K562 (cell line): ENCODE measurements around the gene GNAI2. TPM values are rescaled to one million over a fixed set of nuclear protein-coding genes. Genes with fewer than 3 reads are reported as not detected.

ENCODE experiments used
- ATAC-seq: fragments of 200-7000 bp; cut with Tn5 transposase; 3 replicates; pipeline ENCODE4 v1.9.1; 2020; ENCODE audit warnings: moderate library complexity
- BruUV-seq: library from RNA; stranded (reverse); fragments of 400-500 nt; replicated peaks from 2 replicates; lab custom pipeline; 2021; lab: Mats Ljungman, UMichigan
- CTCF ChIA-PET: fragments of 300-600 bp; formaldehyde crosslinking; extraction: SDS; loops from one replicate; lab custom pipeline; 2021; ENCODE audit warnings: low intra/inter-chr PET ratio; lab: Yijun Ruan, JAX
- POLR2A ChIA-PET: fragments of 300-600, 350-650 bp; sonication (Branson Sonifier 250); formaldehyde crosslinking; extraction: SDS; loops from one replicate; lab custom pipeline; 2021; ENCODE audit warnings: antibody characterized with exemption, inconsistent platforms; lab: Yijun Ruan, JAX
- DNase-seq, 4 experiments: peaks; one replicate each; pipeline versions ENCODE4 v3.0.0 to v3.0.0-alpha.2; 2011 to 2018; ENCODE audit warnings: low spot score in 3 of 4, mixed read lengths in 3 of 4; ENCODE audit errors: extremely low read depth in 1 of 4
- FAIRE-seq: peaks from 2 replicates; lab custom pipeline; 2011; peaks lifted over from hg19 to GRCh38; lab: Jason Lieb, UNC
- H2AFZ ChIP-seq: 2 replicates; pipeline ENCODE4 v1.6.0; 2011; ENCODE audit warnings: low read depth, low read length, control low read depth, inconsistent platforms
- H3K27ac ChIP-seq: fragments of 200-600 bp; 3 replicates; pipeline ENCODE4 v1.8.0; 2011; ENCODE audit warnings: low read depth, mild to moderate bottlenecking, control low read depth, inconsistent platforms, low read length, moderate library complexity, mixed read lengths; ENCODE audit errors: extremely low read depth
- H3K27me3 ChIP-seq, 2 experiments: fragments of 300-600 bp in 1 of 2; 2 replicates in 1 of 2; 3 replicates in 1 of 2; pipeline versions ENCODE4 v1.6.0 to v1.8.0; 2011; ENCODE audit warnings: inconsistent platforms in 2 of 2, low read length in 2 of 2, mild to moderate bottlenecking in 1 of 2, mixed read lengths in 1 of 2, moderate library complexity in 1 of 2; ENCODE audit not compliant: control insufficient read depth in 2 of 2, insufficient read depth in 2 of 2
- H3K36me3 ChIP-seq: fragments of 300-600 bp; 3 replicates; pipeline ENCODE4 v1.8.0; 2011; ENCODE audit warnings: mild to moderate bottlenecking, low read length, inconsistent platforms; ENCODE audit not compliant: control insufficient read depth, insufficient read depth
- H3K4me1 ChIP-seq, 2 experiments: fragments of 200-600 bp in 1 of 2; replicated peaks in 1 of 2; 2 replicates in 1 of 2; 3 replicates in 1 of 2; pipeline versions ENCODE4 v1.5.1 to v1.8.0; 2011; ENCODE audit warnings: inconsistent platforms in 2 of 2, low read length in 2 of 2, mild to moderate bottlenecking in 1 of 2, mixed read lengths in 1 of 2, moderate library complexity in 1 of 2; ENCODE audit not compliant: control insufficient read depth in 2 of 2, insufficient read depth in 2 of 2
- H3K4me2 ChIP-seq: 2 replicates; pipeline ENCODE4 v1.6.1; 2011; ENCODE audit warnings: low read length, control low read depth, inconsistent platforms, mixed read lengths; ENCODE audit not compliant: insufficient read depth
- H3K4me3 ChIP-seq: fragments of 200-600 bp; sonication (generic), shearing (Covaris generic); 2 replicates; pipeline ENCODE4 v1.5.1; 2016; ENCODE audit warnings: control low read depth, inconsistent platforms
- H3K79me2 ChIP-seq: fragments of 200-600 bp; 3 replicates; pipeline ENCODE4 v1.8.0; 2011; ENCODE audit warnings: low read length, inconsistent platforms; ENCODE audit not compliant: control insufficient read depth, insufficient read depth
- H3K9ac ChIP-seq, 2 experiments: 2 replicates each; pipeline versions ENCODE4 v1.6.0 to v1.6.1; 2011; ENCODE audit warnings: low read depth in 2 of 2, low read length in 2 of 2, control low read depth in 1 of 2, inconsistent platforms in 1 of 2, mild to moderate bottlenecking in 1 of 2, mixed read lengths in 1 of 2; ENCODE audit not compliant: insufficient read depth in 1 of 2
- H3K9me1 ChIP-seq: one replicate; pipeline ENCODE4 v1.6.0; 2011; ENCODE audit warnings: inconsistent platforms, mild to moderate bottlenecking, low read length, moderate library complexity; ENCODE audit not compliant: control insufficient read depth, insufficient read depth
- H3K9me3 ChIP-seq: replicated peaks from 2 replicates; pipeline ENCODE4 v1.5.1; 2011; ENCODE audit warnings: low read depth, low read length, inconsistent platforms; ENCODE audit not compliant: control insufficient read depth, insufficient read depth
- H4K20me1 ChIP-seq: replicated peaks from 2 replicates; pipeline ENCODE4 v1.6.1; 2011; ENCODE audit warnings: low read length, inconsistent platforms, mixed read lengths; ENCODE audit not compliant: control insufficient read depth, insufficient read depth
- DNMT1 ChIP-seq: fragments of 450-650 bp; IDR thresholded peaks from 2 replicates; pipeline ENCODE4 v1.6.1; 2016; ENCODE audit warnings: antibody characterized with exemption, mild to moderate bottlenecking
- SREBF2 ChIP-seq: sonication (generic); formaldehyde crosslinking; IDR thresholded peaks from 2 replicates; pipeline ENCODE4 v1.4.0; 2020; ENCODE audit warnings: mild to moderate bottlenecking, missing genetic modification reagents
- TEAD1 ChIP-seq, 2 experiments: fragments of 450-650 bp in 1 of 2; sonication (generic) in 1 of 2; formaldehyde crosslinking; IDR thresholded peaks; 2 replicates each; pipeline versions ENCODE4 v1.4.0 to v1.8.0; 2020 to 2022; ENCODE audit warnings: mild to moderate bottlenecking in 2 of 2, missing genetic modification reagents in 1 of 2
- ZFP30 ChIP-seq: fragments of 250-450 bp; sonication (Bioruptor Pico); IDR thresholded peaks from 2 replicates; pipeline ENCODE4 v1.8.0; 2022; ENCODE audit warnings: moderate library complexity, mild to moderate bottlenecking, inconsistent platforms, borderline replicate concordance
- ZFX ChIP-seq: sonication (generic); formaldehyde crosslinking; IDR thresholded peaks from 2 replicates; pipeline ENCODE4 v1.8.0; 2022; ENCODE audit warnings: mild to moderate bottlenecking, missing genetic modification reagents, moderate library complexity
- WGBS: fragments of 100-300 bp; shearing (Covaris generic); methylation state at CpG from one replicate; pipeline ENCODE4 v1.1.6; 2016; ENCODE audit warnings: low coverage, mixed read lengths; ENCODE audit not compliant: insufficient coverage; ENCODE audit errors: missing lambda C conversion rate; 5-methylcytosine and 5-hydroxymethylcytosine counted together
- in situ Hi-C: fragments of 300-500 bp; cut with MboI; formaldehyde crosslinking; loops from 4 replicates; pipeline ENCODE4 v1.15.0; 2018; ENCODE audit warnings: inconsistent platforms, mixed read lengths
- intact Hi-C: fragments of 100-400 bp; cut with micrococcal nuclease; formaldehyde crosslinking; loops from 2 replicates; pipeline ENCODE4 v1.14.2; 2022
- polyA plus RNA-seq, 8 experiments: library from polyadenylated mRNA; depleted of rRNA in 4 of 8; stranded (reverse) in 5 of 8; unstranded in 3 of 8; fragments of >200 nt; fragmentation: Nextera tagmentation in 2 of 8; fragmentation: Illumina TruSeq in 1 of 8; extraction: Ambion mirVana in 2 of 8; extraction: Trizol in 1 of 8; gene quantifications; 2 replicates each; pipeline versions ENCODE4 v1.2.1 to v1.2.3, GENCODE V29; 2011 to 2014; ENCODE audit warnings: inconsistent platforms in 1 of 8, missing spikeins in 1 of 8
- total RNA-seq, 7 experiments: library from RNA; depleted of rRNA in 6 of 7; stranded (reverse); fragments of >200 nt in 6 of 7; fragmentation: Illumina TruSeq in 2 of 7; extraction: Trizol in 2 of 7; gene quantifications; 2 replicates each; pipeline versions ENCODE4 v1.2.1 to v1.2.3, GENCODE V29; 2011 to 2021; ENCODE audit warnings: low replicate concordance in 1 of 7
- TF ChIP-seq, protein P1 (sequence below): fragments of 250-450 bp; sonication (Bioruptor Pico); IDR thresholded peaks from 2 replicates; pipeline ENCODE4 v1.8.0; 2022; ENCODE audit warnings: moderate library complexity, mild to moderate bottlenecking, inconsistent platforms
- TF ChIP-seq, protein P2 (sequence below): IDR thresholded peaks from 2 replicates; pipeline ENCODE4 v1.6.1; 2016; ENCODE audit warnings: missing genetic modification characterization, missing compliant biosample characterization
- TF ChIP-seq, protein P3 (sequence below): fragments of 250-450 bp; sonication (Bioruptor Pico); IDR thresholded peaks from 2 replicates; pipeline ENCODE4 v1.9.0; 2021; ENCODE audit warnings: mild to moderate bottlenecking, inconsistent platforms
- TF ChIP-seq, protein P4 (sequence below): fragments of 450-650 bp; IDR thresholded peaks from 2 replicates; pipeline ENCODE4 v1.6.1; 2017; ENCODE audit warnings: antibody characterized with exemption, mild to moderate bottlenecking

GNAI2 gene
- total and polyA plus RNA-seq, 9 of the 15 experiments (the other 6 are each of a cell fraction or from before 2014, with no cell fraction given), result 1.1 to 72.2 (median 42.7) TPM

DNA sequence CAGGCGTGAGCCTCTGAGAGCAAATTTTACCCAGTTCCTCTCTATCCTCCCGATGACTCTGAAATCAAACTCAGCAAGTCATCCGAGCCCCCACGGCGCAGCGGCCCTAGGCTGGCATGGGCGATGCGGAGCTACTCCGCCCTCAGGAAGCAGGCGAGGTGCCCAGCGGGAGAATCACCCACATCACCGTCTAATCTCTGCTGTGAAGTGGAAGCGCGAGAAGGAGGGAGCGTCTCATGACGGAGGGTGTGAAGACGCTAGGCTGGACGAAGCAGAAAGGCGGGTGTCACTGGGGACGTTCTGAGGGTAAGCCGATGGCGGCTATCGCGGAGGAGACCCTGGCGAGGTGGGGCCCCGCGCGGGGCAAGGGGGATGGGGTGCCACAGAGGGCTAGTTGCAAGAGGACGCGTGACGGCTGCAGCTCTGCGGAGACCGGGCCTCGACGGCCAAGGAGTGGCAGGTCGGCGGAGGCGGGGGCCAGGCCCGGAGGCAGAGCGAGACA lies 9.1 kb upstream of the GNAI2 start (continued):
- TF ChIP-seq, protein P1, sequence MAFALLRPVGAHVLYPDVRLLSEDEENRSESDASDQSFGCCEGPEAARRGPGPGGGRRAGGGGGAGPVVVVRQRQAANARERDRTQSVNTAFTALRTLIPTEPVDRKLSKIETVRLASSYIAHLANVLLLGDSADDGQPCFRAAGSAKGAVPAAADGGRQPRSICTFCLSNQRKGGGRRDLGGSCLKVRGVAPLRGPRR (CRISPR knock-in tag), result no peak
- no peak for TF ChIP-seq DNMT1
- TF ChIP-seq ZFX (CRISPR knock-in tag), result no peak

DNA sequence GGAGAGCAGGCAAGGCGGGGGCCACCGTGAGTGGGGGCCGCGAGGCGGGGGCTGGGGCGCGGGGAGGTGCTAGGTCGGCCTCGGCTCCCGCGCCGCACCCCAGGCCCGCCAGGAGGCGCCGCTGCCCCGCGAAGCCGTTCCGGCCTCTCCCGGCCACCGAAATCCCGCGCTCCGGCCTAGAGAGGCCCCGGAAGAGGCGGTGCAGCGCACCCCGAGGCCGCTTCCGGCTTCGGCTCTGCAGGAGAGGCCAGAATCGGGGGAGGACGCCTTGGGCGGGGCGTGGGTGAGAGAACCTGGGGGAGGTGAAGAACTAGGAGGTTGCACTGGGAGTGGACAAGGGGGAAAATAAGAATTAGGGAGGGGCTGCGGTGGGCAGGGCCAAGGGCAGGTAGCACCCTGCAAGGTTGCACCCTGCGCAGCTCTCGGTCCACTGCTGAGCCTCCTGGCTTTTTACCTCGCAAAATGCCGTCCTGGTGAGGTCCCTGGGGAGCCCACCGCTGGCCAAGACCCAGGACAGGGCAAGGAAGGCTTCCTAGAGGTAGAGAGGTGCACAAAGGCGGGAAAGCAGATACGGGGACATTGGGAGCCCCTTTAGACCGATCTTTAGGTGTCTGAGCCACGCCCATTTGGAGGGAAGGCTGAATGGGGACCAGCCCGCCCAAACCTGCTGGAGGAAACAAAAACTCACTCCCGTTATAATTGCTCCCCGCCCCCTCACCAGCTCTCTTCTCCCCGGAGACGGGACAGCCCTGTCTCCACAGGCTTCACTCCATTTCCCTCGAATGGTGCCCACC lies 8.4 kb upstream of the GNAI2 start:
- ATAC-seq (peak; percentile 94), DNase-seq (peak; percentile 88 to 96 (median 90)), FAIRE-seq (peak; percentile 78)
- H3K4me1 ChIP-seq, result peaks cover 18 to 43% of the 10 kb centered on the region in 2 experiments
- peak overlapping the region; percentile 97 for H2AFZ ChIP-seq
- H4K20me1 ChIP-seq, result no peaks in the 10 kb centered on the region
- no peaks in the 10 kb centered on the region for H3K36me3 ChIP-seq
- H3K4me3 ChIP-seq, result peak overlapping the region; percentile 47
- 2% methylated on average over 30 of the region's 51 CpGs for WGBS
- peak overlapping the region; percentile 82 for H3K27ac ChIP-seq
- intact Hi-C loops, result loop anchor here (1.0 kb wide), 3 partner anchors 19 to 97 kb away; no protein-coding TSS in a partner anchor
- no peaks in the 10 kb centered on the region for H3K79me2 ChIP-seq
- peak overlapping the region; percentile 87 for H3K4me2 ChIP-seq
- CTCF ChIA-PET, result interaction anchor here (0.6 to 4.0 kb wide), 6 partner anchors 19 to 106 kb away, joined by 3 to 91 read pairs (median 16); no protein-coding TSS in a partner anchor
- POLR2A ChIA-PET, result interaction anchor here (0.6 to 1.2 kb wide), 6 partner anchors 14 to 321 kb away, joined by 3 to 4 read pairs (median 3); no protein-coding TSS in a partner anchor
- BruUV-seq, result TSS peak; percentile 88
- H3K9me1 ChIP-seq, result no peaks in the 10 kb centered on the region
- H3K9me3 ChIP-seq, result no peaks in the 10 kb centered on the region
- H3K9ac ChIP-seq, result peak overlapping the region; percentile 68 to 93
- no peaks in the 10 kb centered on the region for H3K27me3 ChIP-seq
- in situ Hi-C loops, result loop anchor here (5.0 kb wide), 2 partner anchors 35 to 45 kb away; partner anchors contain the start of gene GNAT1
- TF ChIP-seq, protein P2, sequence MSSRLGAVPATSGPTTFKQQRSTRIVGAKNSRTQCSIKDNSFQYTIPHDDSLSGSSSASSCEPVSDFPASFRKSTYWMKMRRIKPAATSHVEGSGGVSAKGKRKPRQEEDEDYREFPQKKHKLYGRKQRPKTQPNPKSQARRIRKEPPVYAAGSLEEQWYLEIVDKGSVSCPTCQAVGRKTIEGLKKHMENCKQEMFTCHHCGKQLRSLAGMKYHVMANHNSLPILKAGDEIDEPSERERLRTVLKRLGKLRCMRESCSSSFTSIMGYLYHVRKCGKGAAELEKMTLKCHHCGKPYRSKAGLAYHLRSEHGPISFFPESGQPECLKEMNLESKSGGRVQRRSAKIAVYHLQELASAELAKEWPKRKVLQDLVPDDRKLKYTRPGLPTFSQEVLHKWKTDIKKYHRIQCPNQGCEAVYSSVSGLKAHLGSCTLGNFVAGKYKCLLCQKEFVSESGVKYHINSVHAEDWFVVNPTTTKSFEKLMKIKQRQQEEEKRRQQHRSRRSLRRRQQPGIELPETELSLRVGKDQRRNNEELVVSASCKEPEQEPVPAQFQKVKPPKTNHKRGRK (tag), result no peak
- no peak for TF ChIP-seq ZFP30
- TF ChIP-seq TEAD1 (CRISPR knock-in tag; IDR thresholded peaks at IDR 0.05), result peak in 1 of 2 experiments; percentile 40; a peak in 1 of 4 replicates
- TF ChIP-seq, protein P3, sequence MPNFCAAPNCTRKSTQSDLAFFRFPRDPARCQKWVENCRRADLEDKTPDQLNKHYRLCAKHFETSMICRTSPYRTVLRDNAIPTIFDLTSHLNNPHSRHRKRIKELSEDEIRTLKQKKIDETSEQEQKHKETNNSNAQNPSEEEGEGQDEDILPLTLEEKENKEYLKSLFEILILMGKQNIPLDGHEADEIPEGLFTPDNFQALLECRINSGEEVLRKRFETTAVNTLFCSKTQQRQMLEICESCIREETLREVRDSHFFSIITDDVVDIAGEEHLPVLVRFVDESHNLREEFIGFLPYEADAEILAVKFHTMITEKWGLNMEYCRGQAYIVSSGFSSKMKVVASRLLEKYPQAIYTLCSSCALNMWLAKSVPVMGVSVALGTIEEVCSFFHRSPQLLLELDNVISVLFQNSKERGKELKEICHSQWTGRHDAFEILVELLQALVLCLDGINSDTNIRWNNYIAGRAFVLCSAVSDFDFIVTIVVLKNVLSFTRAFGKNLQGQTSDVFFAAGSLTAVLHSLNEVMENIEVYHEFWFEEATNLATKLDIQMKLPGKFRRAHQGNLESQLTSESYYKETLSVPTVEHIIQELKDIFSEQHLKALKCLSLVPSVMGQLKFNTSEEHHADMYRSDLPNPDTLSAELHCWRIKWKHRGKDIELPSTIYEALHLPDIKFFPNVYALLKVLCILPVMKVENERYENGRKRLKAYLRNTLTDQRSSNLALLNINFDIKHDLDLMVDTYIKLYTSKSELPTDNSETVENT (CRISPR knock-in tag), result 0 out of 2 replicates have a peak, but pooled peaks have one; percentile 35
- TF ChIP-seq SREBF2, result no peak
- TF ChIP-seq, protein P4, sequence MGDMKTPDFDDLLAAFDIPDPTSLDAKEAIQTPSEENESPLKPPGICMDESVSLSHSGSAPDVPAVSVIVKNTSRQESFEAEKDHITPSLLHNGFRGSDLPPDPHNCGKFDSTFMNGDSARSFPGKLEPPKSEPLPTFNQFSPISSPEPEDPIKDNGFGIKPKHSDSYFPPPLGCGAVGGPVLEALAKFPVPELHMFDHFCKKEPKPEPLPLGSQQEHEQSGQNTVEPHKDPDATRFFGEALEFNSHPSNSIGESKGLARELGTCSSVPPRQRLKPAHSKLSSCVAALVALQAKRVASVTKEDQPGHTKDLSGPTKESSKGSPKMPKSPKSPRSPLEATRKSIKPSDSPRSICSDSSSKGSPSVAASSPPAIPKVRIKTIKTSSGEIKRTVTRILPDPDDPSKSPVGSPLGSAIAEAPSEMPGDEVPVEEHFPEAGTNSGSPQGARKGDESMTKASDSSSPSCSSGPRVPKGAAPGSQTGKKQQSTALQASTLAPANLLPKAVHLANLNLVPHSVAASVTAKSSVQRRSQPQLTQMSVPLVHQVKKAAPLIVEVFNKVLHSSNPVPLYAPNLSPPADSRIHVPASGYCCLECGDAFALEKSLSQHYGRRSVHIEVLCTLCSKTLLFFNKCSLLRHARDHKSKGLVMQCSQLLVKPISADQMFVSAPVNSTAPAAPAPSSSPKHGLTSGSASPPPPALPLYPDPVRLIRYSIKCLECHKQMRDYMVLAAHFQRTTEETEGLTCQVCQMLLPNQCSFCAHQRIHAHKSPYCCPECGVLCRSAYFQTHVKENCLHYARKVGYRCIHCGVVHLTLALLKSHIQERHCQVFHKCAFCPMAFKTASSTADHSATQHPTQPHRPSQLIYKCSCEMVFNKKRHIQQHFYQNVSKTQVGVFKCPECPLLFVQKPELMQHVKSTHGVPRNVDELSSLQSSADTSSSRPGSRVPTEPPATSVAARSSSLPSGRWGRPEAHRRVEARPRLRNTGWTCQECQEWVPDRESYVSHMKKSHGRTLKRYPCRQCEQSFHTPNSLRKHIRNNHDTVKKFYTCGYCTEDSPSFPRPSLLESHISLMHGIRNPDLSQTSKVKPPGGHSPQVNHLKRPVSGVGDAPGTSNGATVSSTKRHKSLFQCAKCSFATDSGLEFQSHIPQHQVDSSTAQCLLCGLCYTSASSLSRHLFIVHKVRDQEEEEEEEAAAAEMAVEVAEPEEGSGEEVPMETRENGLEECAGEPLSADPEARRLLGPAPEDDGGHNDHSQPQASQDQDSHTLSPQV, result no peak
